Brain microvascular endothelial cell (primary cell): ENCODE data around the gene PDZRN4.

Source experiments
- DNase-seq: peaks from one replicate; pipeline ENCODE4 v3.0.0-alpha.2; 2020
- H3K27ac ChIP-seq: fragments of 250-450 bp; sonication (Bioruptor Pico); 2 replicates; pipeline ENCODE4 v1.5.1; 2020; ENCODE audit warnings: mild to moderate bottlenecking, moderate library complexity
- H3K27me3 ChIP-seq: fragments of 250-450 bp; sonication (Bioruptor Pico); replicated peaks from 2 replicates; pipeline ENCODE4 v1.5.1; 2020; ENCODE audit warnings: mild to moderate bottlenecking
- H3K36me3 ChIP-seq: fragments of 250-450 bp; sonication (Bioruptor Pico); replicated peaks from 2 replicates; pipeline ENCODE4 v1.5.1; 2020; ENCODE audit warnings: mild to moderate bottlenecking
- H3K4me3 ChIP-seq: 2 replicates; pipeline ENCODE4 v1.5.1; 2011; ENCODE audit warnings: low read depth, mild to moderate bottlenecking, control low read depth, low read length, moderate library complexity
- CTCF ChIP-seq: IDR thresholded peaks from 2 replicates; pipeline ENCODE4 v1.5.1; 2011; ENCODE audit warnings: low read depth, mild to moderate bottlenecking, moderate library complexity, low read length, control low read depth, inconsistent platforms; ENCODE audit errors: missing control alignments
- in situ Hi-C: cut with HindIII; loops from 2 replicates; pipeline ENCODE4 v1.10.0; 2017; ENCODE audit warnings: low sequenced_read_pairs, low pct_ligation_motif_present

PDZRN4 gene

DNA sequence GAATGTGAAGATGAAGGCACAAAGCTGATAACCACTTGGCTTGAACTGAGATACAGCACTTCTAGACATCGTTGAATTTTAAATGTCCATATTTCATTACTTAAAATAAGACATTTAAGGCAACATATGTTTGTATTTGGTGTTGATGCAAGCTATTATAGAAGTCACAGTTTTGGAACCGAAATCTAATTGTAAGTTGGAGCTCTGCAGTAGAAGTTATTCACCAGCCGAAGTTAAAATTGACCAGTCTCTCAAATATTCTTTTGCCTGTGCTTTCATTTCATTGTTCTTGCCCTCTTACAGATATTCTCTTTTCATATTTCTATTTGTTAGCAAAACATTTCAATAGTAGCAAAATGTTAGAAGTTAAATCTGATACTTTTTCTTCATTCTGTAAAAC is 332.7 kb downstream of the PDZRN4 start:
- H3K36me3 ChIP-seq = no peaks in the 10 kb centered on the region
- H3K27ac ChIP-seq = no peak overlapping the region
- no peaks in the 10 kb centered on the region for H3K27me3 ChIP-seq
- no peak for DNase-seq
- TF ChIP-seq CTCF = no peak
- in situ Hi-C loops = no loop called here
- no peak overlapping the region for H3K4me3 ChIP-seq

DNA sequence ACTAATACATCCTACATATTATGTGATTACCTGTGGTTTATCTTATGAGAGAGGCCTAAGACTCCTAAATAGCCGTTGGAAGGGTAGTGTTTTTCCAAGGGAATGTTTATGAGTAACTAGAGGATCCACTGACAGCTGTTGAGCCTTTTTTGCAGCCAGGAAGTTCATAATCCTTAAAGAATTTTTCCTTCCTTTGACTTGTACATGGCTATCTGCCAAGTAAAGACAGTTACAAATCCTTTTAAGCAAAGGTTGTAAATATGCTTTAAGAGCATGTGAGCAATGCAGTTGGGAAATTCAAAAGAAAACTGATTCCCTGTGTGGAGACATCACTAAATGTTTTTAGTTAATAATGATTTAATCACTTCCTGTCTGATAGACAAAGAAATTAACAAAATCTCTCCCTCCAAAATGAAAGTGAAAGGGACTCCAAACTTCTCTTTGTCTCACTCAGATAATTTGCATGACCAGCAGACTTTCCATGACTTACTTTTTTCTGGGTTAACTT is 333.8 kb downstream of the PDZRN4 start:
- Histone ChIP-seq H3K27me3 (no peaks in the 10 kb centered on the region), H3K36me3 (no peaks in the 10 kb centered on the region), H3K27ac (peak overlapping the region; percentile 29), H3K4me3 (no peak overlapping the region)
- DNase-seq = peak; percentile 62
- in situ Hi-C loops = no loop called here
- no peak for TF ChIP-seq CTCF

GRCh38 chr12:41527062-41527461 is 338.9 kb downstream of the PDZRN4 start:
- H3K36me3 ChIP-seq = no peaks in the 10 kb centered on the region
- H3K27ac ChIP-seq = no peak overlapping the region
- no peak for TF ChIP-seq CTCF

GRCh38 chr12:41527534-41528116 is 339.5 kb downstream of the PDZRN4 start:
- Histone ChIP-seq H3K36me3 (no peaks in the 10 kb centered on the region), H3K27ac (no peak overlapping the region), H3K4me3 (no peak overlapping the region), H3K27me3 (no peaks in the 10 kb centered on the region)
- no peak for DNase-seq
- no peak for TF ChIP-seq CTCF
- in situ Hi-C loops = no loop called here

More at GRCh38 chr12:41527062-41527461, 338.9 kb downstream of the PDZRN4 start:
- in situ Hi-C loops = no loop called here
- no peak for DNase-seq
- no peaks in the 10 kb centered on the region for H3K27me3 ChIP-seq
- H3K4me3 ChIP-seq = no peak overlapping the region

DNA sequence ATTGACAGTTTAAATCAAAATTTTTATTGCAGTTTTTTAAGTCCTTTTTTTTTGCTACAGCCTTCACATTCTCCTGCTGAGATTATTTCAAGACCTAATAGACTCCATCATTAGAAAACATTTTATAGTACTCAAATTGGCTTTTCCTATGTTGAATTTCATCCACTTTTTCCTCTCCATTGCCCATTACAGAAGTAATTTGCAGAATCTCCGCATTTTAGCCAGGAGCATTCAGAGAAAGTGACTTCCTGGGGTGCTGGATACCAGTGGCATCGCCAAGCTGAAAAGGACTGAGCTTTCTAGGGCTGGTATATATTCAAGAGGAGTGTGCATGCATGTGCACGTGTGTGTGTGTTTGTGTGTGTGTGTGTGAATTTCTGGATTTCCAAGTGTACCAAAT is 340.8 kb downstream of the PDZRN4 start:
- Histone ChIP-seq H3K27me3 (no peaks in the 10 kb centered on the region), H3K36me3 (no peaks in the 10 kb centered on the region), H3K27ac (no peak overlapping the region), H3K4me3 (no peak overlapping the region)
- TF ChIP-seq CTCF = no peak
- in situ Hi-C loops = no loop called here
- DNase-seq = no peak

DNA sequence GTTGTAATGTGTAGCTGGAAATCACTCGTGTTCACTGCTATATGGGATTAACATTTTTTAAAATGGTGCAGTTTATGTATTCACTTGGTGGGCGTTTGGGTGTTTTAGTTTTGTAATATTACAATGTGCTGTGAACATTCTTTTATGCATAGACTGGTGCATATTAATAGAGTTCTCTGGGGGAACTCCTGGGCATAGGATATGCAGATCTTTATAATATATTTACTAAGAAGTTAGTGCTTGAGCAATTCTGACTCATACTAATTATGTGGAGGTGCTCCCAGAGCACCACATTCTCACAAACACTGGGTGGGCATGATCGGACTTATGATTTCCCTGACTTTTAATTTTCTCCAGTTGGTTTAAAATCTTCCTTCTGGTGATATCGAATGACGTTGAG is 342.3 kb downstream of the PDZRN4 start:
- TF ChIP-seq CTCF = no peak
- in situ Hi-C loops = no loop called here
- Histone ChIP-seq H3K36me3 (no peaks in the 10 kb centered on the region), H3K27me3 (no peaks in the 10 kb centered on the region), H3K4me3 (no peak overlapping the region), H3K27ac (no peak overlapping the region)
- no peak for DNase-seq
